ENCODE data around the gene CCDC92B.

The CCDC92B gene

DNA sequence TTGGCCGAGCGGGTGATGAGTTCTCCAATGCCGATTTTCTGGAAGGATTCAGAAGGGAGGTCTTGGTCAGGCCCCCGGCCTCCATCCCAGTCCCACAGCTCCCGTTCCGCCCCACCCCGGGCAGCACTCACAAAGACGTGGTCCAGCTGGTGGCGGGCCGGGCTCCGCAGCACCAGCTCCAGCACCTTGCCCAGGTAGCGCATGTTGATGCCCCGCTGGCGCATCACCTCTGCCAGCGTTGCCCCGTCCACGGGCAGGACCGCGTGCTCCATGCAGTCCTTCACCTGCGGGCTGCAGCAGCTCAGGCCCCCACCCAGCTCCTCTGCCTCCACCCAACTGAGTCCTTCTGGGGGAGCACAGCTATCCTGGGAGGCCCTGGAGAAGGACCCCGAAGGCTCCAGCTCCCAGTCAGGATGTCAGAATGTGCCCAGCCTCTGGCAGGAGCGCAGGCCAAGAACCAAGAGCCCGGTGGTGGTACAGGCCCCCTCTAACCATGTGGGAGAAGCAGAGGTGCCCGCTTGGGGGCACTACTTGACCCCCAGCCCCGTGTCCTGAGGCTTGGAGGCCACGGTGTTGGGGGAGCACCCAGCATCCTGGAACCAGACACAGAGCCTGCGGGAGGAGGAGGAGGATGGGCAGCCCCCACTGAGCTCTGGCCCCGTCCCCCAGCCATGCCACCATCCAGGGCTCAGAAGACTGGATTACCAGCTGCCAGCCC, 54.0 kb downstream of the CCDC92B start:
- Histone ChIP-seq H3K4me1 (ENCODE audit: control insufficient read depth, insufficient read depth, low read length) (no peaks in the 10 kb centered on the region), H3K27me3 (ENCODE audit: control insufficient read depth, insufficient read depth, low read length) (no peaks in the 10 kb centered on the region), H3K27ac (ENCODE audit: low read depth, low read length) (no peak overlapping the region), H3K36me3 (ENCODE audit: control insufficient read depth, insufficient read depth, low read length) (peaks cover 32% of the 10 kb centered on the region), H3K4me3 (ENCODE audit: low read length) (no peak overlapping the region), H3K9ac (ENCODE audit: low read length) (no peak overlapping the region)

DNA sequence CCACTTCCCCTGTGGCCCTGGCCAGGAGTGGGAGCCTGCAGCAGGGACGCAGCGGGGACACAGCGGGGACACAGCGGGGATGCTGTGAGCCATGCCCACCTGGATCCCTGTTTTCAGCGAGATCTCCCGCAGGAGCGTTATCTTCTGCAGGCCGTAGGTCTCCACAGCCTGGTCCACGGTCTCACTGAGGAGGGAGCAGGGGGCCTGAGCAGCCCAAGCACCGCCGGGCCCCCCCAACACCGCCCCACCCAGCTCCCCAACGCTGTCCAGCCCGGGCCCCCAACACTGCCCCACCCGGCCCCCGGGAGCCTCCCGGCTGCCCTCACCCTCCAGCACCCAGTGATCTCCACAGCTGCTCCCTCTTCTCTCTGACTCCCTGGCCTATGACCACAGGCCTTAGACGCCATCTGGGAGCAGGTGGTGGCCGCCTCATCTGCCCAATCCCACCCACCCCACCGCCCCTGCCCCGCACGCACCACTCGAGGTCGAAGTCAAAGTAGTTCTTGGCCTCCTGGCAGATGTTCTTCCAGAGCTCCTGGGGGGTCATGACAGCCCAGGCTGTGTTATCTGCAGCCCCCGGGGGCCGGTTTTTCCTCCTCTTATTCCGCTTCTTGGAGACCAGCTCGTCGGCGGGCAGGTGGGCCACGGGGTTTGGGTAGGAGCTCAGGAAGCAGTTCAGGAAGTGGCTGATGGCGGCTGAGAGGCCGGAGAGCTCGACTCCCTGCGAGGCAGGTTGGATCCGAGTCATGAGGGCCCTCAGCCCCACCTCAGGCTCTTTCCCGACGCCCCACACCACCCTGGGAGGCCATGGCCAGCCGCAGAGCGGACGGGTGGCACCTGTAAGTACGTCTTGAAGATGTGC, 54.8 kb downstream of the CCDC92B start:
- peaks cover 37% of the 10 kb centered on the region for H3K36me3 ChIP-seq (ENCODE audit: control insufficient read depth, insufficient read depth, low read length)
- H3K4me1 ChIP-seq (ENCODE audit: control insufficient read depth, insufficient read depth, low read length) = no peaks in the 10 kb centered on the region
- no peak overlapping the region for H3K27ac ChIP-seq (ENCODE audit: low read depth, low read length)
- no peak overlapping the region for H3K9ac ChIP-seq (ENCODE audit: low read length)
- no peaks in the 10 kb centered on the region for H3K27me3 ChIP-seq (ENCODE audit: control insufficient read depth, insufficient read depth, low read length)
- no peak overlapping the region for H3K4me3 ChIP-seq (ENCODE audit: low read length)

DNA sequence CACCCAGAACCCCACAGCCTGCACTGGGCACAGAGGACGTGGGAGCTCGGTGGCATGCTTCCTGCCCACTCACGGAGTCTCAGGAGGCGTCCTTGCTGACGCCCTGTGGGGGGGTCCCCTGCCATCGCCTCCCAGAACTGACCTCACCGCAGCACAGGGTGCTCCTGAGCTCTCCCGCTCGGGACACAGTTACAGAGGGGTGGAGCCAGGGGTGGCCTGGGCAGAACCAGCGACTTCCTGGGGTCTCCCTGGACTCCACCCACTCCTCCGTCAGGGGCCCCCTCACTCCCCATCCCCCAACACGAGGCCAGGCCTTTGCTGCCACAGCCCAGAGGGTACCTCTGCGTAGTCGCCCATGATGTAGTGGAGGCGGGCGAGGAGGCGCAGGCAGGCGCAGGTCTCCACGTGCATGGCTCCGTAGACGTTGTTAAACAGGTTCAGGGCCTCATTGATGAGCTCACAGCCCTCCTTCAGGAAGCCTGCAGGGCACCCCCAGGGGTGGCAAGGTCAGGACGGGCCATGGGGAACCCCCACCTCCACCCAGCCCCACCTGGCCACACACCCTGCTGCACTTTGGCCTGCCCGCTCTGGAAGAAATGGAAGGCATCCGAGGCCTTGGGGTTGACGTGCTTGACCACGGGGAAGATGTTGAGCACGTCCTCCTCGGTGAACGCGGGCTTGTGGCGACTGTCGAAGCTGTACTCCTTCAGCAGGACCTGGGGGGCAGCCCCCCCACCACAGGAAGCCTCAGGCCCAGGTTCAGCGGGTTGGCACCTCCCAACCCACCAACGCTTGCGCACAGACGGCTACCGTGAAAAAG, 55.7 kb downstream of the CCDC92B start:
- Histone ChIP-seq H3K27me3 (ENCODE audit: control insufficient read depth, insufficient read depth, low read length) (no peaks in the 10 kb centered on the region), H3K27ac (ENCODE audit: low read depth, low read length) (no peak overlapping the region), H3K9ac (ENCODE audit: low read length) (no peak overlapping the region), H3K4me3 (ENCODE audit: low read length) (no peak overlapping the region), H3K36me3 (ENCODE audit: control insufficient read depth, insufficient read depth, low read length) (peaks cover 35% of the 10 kb centered on the region), H3K4me1 (ENCODE audit: control insufficient read depth, insufficient read depth, low read length) (no peaks in the 10 kb centered on the region)

DNA sequence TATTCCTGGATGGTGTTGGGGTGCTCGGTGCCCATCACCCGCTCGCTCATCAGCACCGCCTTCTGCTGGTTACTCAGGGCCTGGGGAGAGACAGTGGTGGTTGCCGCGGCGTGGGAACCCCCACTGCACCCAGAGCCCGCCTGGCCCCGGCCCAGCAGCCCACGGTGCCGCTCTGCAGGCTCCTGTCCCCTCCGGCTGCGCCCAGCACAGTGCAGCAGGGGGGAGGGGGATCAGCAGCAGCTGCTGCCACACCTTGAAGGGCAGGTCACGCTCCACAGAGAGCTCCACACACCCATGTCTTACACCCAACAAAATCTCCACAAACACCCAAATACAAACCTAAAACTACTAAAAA, 56.7 kb downstream of the CCDC92B start:
- H3K27me3 ChIP-seq (ENCODE audit: control insufficient read depth, insufficient read depth, low read length) = no peaks in the 10 kb centered on the region
- H3K9ac ChIP-seq (ENCODE audit: low read length) = no peak overlapping the region
- H3K4me3 ChIP-seq (ENCODE audit: low read length) = no peak overlapping the region
- H3K36me3 ChIP-seq (ENCODE audit: control insufficient read depth, insufficient read depth, low read length) = peaks cover 29% of the 10 kb centered on the region
- H3K27ac ChIP-seq (ENCODE audit: low read depth, low read length) = no peak overlapping the region
- no peaks in the 10 kb centered on the region for H3K4me1 ChIP-seq (ENCODE audit: control insufficient read depth, insufficient read depth, low read length)

DNA sequence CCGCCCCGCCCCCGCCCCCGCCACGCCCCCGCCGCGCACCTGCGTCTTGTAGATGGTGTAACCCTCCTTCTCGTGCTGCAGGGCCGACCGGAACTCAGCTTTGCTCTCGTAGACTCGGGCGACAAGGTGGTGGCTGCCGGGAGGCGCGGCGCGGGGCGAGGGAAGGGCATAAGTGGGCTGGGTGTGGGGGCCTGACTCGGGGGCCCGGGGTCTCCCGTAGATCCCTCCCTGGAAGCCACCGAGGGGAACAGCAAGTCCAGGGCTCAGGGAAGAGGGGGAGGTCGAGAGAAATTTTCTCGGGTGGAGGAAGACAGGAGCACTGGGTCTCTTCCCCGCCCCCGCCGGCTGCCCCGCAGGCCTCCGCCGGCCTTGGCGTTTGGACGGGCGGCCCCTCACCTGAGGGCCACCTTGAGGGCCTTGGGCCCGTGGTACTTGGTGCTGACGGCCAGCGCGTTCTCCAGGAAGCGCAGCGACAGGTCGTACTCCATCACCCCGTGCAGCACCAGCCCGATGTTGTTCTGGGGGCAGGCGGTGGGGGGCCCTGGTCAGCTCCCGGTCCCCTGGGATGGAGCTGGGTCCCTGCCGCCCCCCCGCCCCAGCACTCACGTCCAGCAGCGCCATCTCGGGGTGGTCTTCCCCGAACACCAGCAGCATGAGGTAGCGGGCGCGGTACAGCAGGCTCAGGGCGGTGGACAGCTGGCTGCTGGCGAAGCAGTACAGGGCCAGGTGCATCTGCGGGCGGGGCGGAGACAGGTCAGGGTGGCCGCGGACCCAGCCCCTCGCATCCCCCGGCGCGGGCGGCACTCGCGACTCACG, 57.3 kb downstream of the CCDC92B start:
- Histone ChIP-seq H3K27ac (ENCODE audit: low read depth, low read length) (no peak overlapping the region), H3K36me3 (ENCODE audit: control insufficient read depth, insufficient read depth, low read length) (peaks cover 29% of the 10 kb centered on the region), H3K4me1 (ENCODE audit: control insufficient read depth, insufficient read depth, low read length) (peaks cover under 1% of the 10 kb centered on the region), H3K27me3 (ENCODE audit: control insufficient read depth, insufficient read depth, low read length) (no peaks in the 10 kb centered on the region), H3K4me3 (ENCODE audit: low read length) (no peak overlapping the region), H3K9ac (ENCODE audit: low read length) (no peak overlapping the region)

DNA sequence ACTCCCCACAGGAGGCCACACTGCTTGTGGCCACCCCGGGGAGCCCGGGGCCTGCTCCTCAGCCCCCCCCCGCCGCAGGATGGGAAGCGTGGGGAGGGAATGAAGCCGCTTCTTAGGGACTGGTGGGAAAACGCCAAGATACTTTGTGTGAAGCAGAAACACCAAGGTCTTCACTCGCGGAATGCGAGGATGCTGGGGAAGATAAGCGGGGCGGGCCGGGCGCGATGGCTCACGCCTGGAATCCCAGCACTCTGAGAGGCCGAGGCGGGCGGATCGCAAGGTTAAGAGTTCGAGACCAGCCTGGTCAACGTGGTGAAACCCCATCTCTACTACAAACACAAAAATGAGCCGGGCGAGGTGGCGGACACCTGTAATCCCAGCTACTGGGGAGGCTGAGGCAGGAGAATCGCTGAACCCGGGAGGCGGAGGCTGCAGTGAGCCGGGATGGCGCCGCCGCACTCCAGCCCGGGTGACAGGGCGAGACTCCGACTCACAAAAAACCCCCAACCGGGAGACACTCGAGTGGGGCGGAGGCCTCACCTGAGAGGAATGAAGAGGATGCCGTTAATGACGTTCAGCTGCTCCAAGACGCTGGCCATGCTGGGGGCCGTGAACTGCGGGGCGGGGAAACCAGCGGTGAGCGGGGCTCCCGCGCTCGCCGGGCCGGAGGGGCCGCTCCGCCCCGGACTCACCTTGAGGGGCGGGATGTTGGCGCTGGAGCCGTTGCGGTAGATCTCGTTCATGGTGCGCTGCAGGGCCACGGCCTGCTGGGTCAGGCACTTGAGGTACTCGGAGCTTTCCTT, 58.2 kb downstream of the CCDC92B start:
- H3K27me3 ChIP-seq (ENCODE audit: control insufficient read depth, insufficient read depth, low read length) = no peaks in the 10 kb centered on the region
- no peak overlapping the region for H3K4me3 ChIP-seq (ENCODE audit: low read length)
- H3K36me3 ChIP-seq (ENCODE audit: control insufficient read depth, insufficient read depth, low read length) = peaks cover 23% of the 10 kb centered on the region
- H3K27ac ChIP-seq (ENCODE audit: low read depth, low read length) = no peak overlapping the region
- H3K9ac ChIP-seq (ENCODE audit: low read length) = no peak overlapping the region
- H3K4me1 ChIP-seq (ENCODE audit: control insufficient read depth, insufficient read depth, low read length) = peaks cover 7% of the 10 kb centered on the region

DNA sequence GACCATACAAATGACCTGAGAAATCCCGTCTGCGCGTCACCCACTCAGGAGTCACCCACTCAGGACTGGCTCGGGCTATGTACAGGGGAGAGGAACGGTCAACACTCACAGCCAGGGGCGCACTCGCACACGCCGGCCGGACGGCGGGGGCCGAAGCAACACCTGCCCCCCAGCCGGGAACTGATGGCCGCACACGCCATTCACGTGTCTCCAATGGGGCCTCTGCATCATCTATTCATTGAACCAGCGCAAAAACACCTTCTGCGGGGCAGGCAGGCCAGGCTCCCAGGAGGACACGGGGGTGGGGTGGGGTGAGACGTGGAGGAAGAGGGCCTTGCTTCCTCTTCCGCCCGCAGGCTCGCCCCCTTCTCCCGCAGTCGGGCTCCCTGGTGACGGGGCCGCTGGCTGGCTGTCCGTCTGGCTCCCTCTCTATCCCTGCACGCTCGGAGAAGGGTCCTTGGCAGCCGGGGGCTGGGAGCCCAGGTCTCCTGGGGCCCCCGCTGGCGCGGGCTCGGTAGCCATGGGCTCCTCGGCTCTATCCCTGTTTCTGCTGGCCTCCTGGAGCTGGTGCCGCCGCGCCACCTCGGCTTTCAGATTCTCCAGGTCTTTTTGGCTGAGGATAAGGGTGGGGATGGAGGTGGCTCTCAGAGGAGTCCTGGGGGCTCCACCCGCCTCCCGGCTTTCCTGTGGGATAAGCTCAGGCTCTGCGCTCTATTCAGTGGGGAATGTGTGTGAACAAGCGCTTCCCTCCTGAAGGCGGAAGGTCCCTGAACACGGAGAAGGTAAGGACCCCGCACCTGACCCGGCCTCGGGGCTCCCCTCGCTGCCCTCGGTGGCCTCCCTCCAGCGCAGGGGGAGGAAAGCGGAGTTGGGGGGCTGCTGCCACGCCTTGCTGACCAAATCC, 59.0 kb downstream of the CCDC92B start:
- H3K9ac ChIP-seq (ENCODE audit: low read length) = no peak overlapping the region
- H3K4me1 ChIP-seq (ENCODE audit: control insufficient read depth, insufficient read depth, low read length) = peaks cover 7% of the 10 kb centered on the region
- H3K4me3 ChIP-seq (ENCODE audit: low read length) = no peak overlapping the region
- no peak overlapping the region for H3K27ac ChIP-seq (ENCODE audit: low read depth, low read length)
- no peaks in the 10 kb centered on the region for H3K27me3 ChIP-seq (ENCODE audit: control insufficient read depth, insufficient read depth, low read length)
- peaks cover 18% of the 10 kb centered on the region for H3K36me3 ChIP-seq (ENCODE audit: control insufficient read depth, insufficient read depth, low read length)

DNA sequence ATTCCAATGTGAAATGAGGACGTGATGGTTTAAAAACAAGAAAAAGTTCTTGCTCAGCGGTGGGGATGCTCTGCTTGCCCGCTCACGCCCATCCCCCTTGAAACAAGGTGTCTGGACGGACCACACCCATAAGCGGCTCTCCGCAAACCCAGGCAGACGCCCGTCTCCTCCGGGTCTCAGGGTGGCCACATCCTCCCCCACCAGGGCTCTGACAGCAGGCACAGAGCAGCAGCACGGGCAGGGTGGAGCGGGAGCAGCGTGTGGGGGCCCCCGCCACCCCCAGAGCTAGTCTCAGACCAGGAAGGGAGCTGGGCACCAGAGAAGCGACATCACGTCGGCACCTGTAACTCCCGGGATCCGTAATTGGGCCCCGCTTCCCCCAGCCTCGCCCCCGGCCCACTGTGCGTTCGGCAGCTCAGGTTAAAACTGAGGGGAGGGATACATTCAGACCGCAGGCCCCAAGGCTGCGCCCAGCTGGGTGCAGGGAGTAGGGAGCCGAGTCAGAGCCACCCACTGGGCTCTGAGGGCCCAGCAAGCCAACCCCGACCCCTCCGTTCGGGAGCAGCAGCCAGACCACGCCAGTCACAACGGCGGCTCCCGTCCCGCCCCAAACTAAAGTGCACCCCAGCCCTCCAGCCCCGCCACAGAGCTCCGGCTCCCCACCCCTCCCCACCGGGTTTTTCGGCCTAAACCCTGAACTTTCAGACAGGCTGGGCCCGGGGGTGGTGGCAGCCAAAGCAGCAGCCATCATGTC, 59.9 kb downstream of the CCDC92B start:
- no peak overlapping the region for H3K4me3 ChIP-seq (ENCODE audit: low read length)
- no peak overlapping the region for H3K9ac ChIP-seq (ENCODE audit: low read length)
- H3K36me3 ChIP-seq (ENCODE audit: control insufficient read depth, insufficient read depth, low read length) = peaks cover 13% of the 10 kb centered on the region
- peaks cover 7% of the 10 kb centered on the region for H3K4me1 ChIP-seq (ENCODE audit: control insufficient read depth, insufficient read depth, low read length)
- no peak overlapping the region for H3K27ac ChIP-seq (ENCODE audit: low read depth, low read length)
- no peaks in the 10 kb centered on the region for H3K27me3 ChIP-seq (ENCODE audit: control insufficient read depth, insufficient read depth, low read length)

DNA sequence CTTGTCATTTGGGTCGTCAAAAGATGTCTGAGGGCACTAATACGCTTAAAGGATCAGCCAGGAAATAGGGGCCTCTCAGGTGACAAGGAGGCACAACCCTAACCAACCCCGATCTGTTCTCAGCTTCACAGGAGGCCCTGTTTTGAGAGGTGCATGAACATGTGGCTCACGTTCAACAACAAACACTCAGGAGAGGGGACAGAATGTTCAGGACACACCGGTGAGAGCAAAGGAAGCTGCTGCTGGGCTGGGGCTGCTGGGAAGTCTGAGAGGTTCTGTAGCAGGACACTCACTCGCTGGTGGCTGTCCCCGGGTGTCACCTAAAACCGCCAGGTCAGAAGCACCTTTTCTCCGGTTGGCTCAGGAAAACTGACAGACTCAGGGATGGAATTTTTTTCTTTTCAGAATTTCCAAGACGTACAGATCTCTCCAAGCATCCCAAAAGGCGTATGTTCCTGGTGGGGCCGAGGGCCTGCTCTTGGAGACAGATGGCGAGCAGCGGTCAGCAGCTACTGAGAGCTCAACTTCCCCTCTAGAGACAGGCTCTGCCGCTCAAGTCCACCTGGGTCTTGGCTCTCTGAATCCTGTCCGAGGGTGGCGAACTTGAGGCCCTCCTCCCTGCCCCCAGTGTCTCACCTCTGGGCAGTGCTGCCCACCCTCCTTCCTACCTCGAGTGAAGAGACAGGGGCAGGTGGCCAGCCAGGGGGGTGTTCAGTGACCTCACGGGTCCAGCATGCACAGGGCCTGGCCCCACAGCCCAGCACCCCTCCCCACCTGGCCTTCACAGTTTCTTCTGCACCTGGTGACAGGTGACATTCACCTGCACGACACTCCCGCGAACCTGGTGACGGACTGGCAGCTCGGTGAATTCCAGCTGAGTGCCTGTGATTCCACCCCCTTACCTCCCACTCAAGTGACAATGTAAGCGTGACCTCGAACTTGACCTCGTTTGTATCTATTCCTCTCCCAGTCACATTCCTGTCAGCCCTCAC, 60.8 kb downstream of the CCDC92B start:
- no peaks in the 10 kb centered on the region for H3K27me3 ChIP-seq (ENCODE audit: control insufficient read depth, insufficient read depth, low read length)
- peaks cover 15% of the 10 kb centered on the region for H3K36me3 ChIP-seq (ENCODE audit: control insufficient read depth, insufficient read depth, low read length)
- peaks cover 13% of the 10 kb centered on the region for H3K4me1 ChIP-seq (ENCODE audit: control insufficient read depth, insufficient read depth, low read length)
- no peak overlapping the region for H3K27ac ChIP-seq (ENCODE audit: low read depth, low read length)
- no peak overlapping the region for H3K4me3 ChIP-seq (ENCODE audit: low read length)
- H3K9ac ChIP-seq (ENCODE audit: low read length) = no peak overlapping the region

All from rectal smooth muscle tissue (tissue), 1 donor.